HL-60 (cell line): Measurements from ENCODE around the gene DHFR.

Experiments
- GABPA ChIP-seq: IDR thresholded peaks from 2 replicates; pipeline ENCODE4 v1.6.1; 2012; ENCODE audit warnings: low read depth
- POLR2AphosphoS5 ChIP-seq: IDR thresholded peaks from 2 replicates; pipeline ENCODE4 v1.6.1; 2012; ENCODE audit warnings: low read depth
- TF ChIP-seq, protein P1 (sequence below): IDR thresholded peaks from one replicate; pipeline ENCODE4 v1.5.1; 2011; ENCODE audit warnings: low read length, control low read depth, inconsistent platforms; ENCODE audit not compliant: insufficient read depth

DNA sequence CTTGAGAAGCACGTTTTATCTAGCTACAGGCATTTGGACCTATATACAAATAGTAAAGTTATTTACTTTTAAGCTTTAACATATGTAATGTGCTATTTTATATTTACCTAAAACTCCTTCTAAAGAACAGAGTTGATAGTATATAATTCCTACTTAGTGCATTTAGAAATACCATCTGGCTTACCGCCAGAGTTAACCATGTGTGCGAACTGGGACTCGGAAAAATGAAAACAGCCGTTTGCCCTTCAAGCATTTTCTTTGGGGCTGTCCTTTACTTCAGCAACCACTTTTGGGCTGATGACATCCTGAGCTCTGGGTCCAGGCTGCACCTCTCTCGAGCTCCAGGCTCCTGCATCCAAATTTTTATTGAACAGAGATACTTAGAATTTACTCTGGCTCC lies 21.9 kb upstream of the DHFR start:
- TF ChIP-seq, protein P1, sequence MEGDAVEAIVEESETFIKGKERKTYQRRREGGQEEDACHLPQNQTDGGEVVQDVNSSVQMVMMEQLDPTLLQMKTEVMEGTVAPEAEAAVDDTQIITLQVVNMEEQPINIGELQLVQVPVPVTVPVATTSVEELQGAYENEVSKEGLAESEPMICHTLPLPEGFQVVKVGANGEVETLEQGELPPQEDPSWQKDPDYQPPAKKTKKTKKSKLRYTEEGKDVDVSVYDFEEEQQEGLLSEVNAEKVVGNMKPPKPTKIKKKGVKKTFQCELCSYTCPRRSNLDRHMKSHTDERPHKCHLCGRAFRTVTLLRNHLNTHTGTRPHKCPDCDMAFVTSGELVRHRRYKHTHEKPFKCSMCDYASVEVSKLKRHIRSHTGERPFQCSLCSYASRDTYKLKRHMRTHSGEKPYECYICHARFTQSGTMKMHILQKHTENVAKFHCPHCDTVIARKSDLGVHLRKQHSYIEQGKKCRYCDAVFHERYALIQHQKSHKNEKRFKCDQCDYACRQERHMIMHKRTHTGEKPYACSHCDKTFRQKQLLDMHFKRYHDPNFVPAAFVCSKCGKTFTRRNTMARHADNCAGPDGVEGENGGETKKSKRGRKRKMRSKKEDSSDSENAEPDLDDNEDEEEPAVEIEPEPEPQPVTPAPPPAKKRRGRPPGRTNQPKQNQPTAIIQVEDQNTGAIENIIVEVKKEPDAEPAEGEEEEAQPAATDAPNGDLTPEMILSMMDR: no peak
- no peak for TF ChIP-seq POLR2AphosphoS5
- no peak for TF ChIP-seq GABPA
